Spleen (tissue), 7 donors: Measurements from ENCODE around the gene UBE2D2.

Experiments
- POLR2AphosphoS5 ChIP-seq, 3 donors: sonication (generic); formaldehyde crosslinking; IDR thresholded peaks; one replicate each; pipeline ENCODE4 v1.5.1; 2017; ENCODE audit warnings: antibody characterized with exemption in 3 of 3
- TF ChIP-seq, protein P1 (sequence below), 11 experiments: fragments of 200-600 bp in 7 of 11; fragments of 450-650 bp in 4 of 11; sonication (generic) in 4 of 11; IDR thresholded peaks in 8 of 11; conservative IDR thresholded peaks in 3 of 11; 1 replicate in 7 of 11; 2 replicates in 4 of 11; pipeline versions ENCODE4 v1.4.0 to v1.8.0; 2016 to 2021; ENCODE audit warnings: antibody characterized with exemption in 11 of 11, inconsistent platforms in 4 of 11, mild to moderate bottlenecking in 1 of 11
- donor health status: DM: no; HTN: no; CAD: no; lungs with moderate emphysema.
- donor health status: DM: no; HTN: no; CAD: no.
- donor health status: DM: no; HTN: no; CAD: no.

- TF ChIP-seq, protein P1, sequence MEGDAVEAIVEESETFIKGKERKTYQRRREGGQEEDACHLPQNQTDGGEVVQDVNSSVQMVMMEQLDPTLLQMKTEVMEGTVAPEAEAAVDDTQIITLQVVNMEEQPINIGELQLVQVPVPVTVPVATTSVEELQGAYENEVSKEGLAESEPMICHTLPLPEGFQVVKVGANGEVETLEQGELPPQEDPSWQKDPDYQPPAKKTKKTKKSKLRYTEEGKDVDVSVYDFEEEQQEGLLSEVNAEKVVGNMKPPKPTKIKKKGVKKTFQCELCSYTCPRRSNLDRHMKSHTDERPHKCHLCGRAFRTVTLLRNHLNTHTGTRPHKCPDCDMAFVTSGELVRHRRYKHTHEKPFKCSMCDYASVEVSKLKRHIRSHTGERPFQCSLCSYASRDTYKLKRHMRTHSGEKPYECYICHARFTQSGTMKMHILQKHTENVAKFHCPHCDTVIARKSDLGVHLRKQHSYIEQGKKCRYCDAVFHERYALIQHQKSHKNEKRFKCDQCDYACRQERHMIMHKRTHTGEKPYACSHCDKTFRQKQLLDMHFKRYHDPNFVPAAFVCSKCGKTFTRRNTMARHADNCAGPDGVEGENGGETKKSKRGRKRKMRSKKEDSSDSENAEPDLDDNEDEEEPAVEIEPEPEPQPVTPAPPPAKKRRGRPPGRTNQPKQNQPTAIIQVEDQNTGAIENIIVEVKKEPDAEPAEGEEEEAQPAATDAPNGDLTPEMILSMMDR (IDR thresholded peaks at IDR 0.05 in 8 of 11, conservative IDR thresholded peaks at IDR 0.05 in 3 of 11) = no peak
- no peak for TF ChIP-seq POLR2AphosphoS5 (IDR thresholded peaks at IDR 0.05)
Observed at GRCh38 chr5:139641116-139642080, 80.3 kb downstream of the UBE2D2 start.
